MCF 10A (cell line): Measurements from ENCODE around the gene ISG20L2. TPM values are rescaled to one million over a fixed set of nuclear protein-coding genes. Genes with fewer than 3 reads are reported as not detected.

Experiments used
- BruUV-seq: library from RNA; stranded (reverse); fragments of 400-500 nt; replicated peaks from 2 replicates; lab custom pipeline; 2021; lab: Mats Ljungman, UMichigan
- CTCF ChIA-PET: fragments of 300-600 bp; sonication (Branson Sonifier 250); formaldehyde crosslinking; extraction: SDS; loops from one replicate; lab custom pipeline; 2021; ENCODE audit warnings: antibody characterized with exemption, inconsistent platforms; lab: Yijun Ruan, JAX
- POLR2A ChIA-PET: fragments of 300-600, 350-650 bp; sonication (Branson Sonifier 250); formaldehyde crosslinking; extraction: SDS; loops from one replicate; lab custom pipeline; 2020; ENCODE audit warnings: antibody characterized with exemption, inconsistent platforms; lab: Yijun Ruan, JAX
- DNase-seq: peaks from one replicate; pipeline ENCODE4 v3.0.0-alpha.2; 2018; ENCODE audit not compliant: unreplicated experiment
- H3K27ac Mint-ChIP-seq: one replicate; pipeline ENCODE4 v1.8.0; 2022; ENCODE audit warnings: mild to moderate bottlenecking, low read depth, mixed read lengths; ENCODE audit not compliant: unreplicated experiment
- H3K27me3 Mint-ChIP-seq: one replicate; pipeline ENCODE4 v1.8.0; 2022; ENCODE audit warnings: mixed read lengths; ENCODE audit not compliant: insufficient read depth, unreplicated experiment
- H3K36me3 Mint-ChIP-seq: one replicate; pipeline ENCODE4 v1.8.0; 2022; ENCODE audit warnings: mild to moderate bottlenecking, moderate library complexity, mixed read lengths; ENCODE audit not compliant: insufficient read depth, unreplicated experiment
- H3K4me1 Mint-ChIP-seq: one replicate; pipeline ENCODE4 v1.8.0; 2022; ENCODE audit warnings: mixed read lengths; ENCODE audit not compliant: insufficient read depth, unreplicated experiment
- H3K4me3 Mint-ChIP-seq: one replicate; pipeline ENCODE4 v1.8.0; 2022; ENCODE audit warnings: mild to moderate bottlenecking, moderate library complexity, mixed read lengths; ENCODE audit not compliant: unreplicated experiment
- H3K9me3 Mint-ChIP-seq: one replicate; pipeline ENCODE4 v1.8.0; 2022; ENCODE audit warnings: mixed read lengths; ENCODE audit not compliant: unreplicated experiment
- intact Hi-C: fragments of 100-400 bp; cut with micrococcal nuclease; formaldehyde crosslinking; loops from 2 replicates; pipeline ENCODE4 v1.14.1; 2022
- total RNA-seq: library from RNA; stranded (reverse); gene quantifications from 2 replicates; pipeline ENCODE4 v1.2.3, GENCODE V29; 2022
- TF ChIP-seq, protein P1 (sequence below): fragments of 200-600 bp; IDR thresholded peaks from one replicate; pipeline ENCODE4 v1.8.0; 2022; ENCODE audit warnings: antibody characterized with exemption, mild to moderate bottlenecking; ENCODE audit not compliant: unreplicated experiment

Gene ISG20L2
- total RNA-seq, 1 experiment from 2014 or later = 57.5 TPM

DNA sequence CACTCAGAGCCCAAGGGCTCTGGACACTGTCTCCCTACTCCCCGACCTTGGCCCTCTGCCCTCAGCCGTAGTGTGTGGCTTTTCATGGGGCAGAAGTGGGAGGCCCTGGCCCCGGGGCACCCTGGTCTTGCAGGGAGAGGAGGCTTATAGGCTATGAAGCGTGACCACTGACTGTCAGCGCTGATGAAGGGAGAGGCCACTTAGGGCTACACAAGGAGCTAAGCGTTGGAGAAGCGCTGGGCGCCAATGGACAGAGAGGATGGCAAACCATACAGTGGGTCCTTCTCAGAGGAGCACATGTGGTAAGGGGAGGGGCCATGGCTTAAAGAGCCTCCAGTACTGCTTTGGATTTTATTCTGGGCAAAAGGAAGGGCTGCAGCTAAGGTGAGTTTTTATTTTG, 31.1 kb downstream of the ISG20L2 start:
- Mint-ChIP-seq H3K4me1 (peaks cover 17% of the 10 kb centered on the region), H3K27ac (no peak overlapping the region)
- intact Hi-C loops = no loop called here

GRCh38 chr1:156696755-156697154, 31.8 kb downstream of the ISG20L2 start:
- intact Hi-C loops = no loop called here
- Mint-ChIP-seq H3K9me3 (no peaks in the 10 kb centered on the region), H3K27me3 (peaks cover 36% of the 10 kb centered on the region), H3K4me1 (peaks cover 24% of the 10 kb centered on the region), H3K27ac (no peak overlapping the region), H3K4me3 (no peak overlapping the region), H3K36me3 (peaks cover 6% of the 10 kb centered on the region)
- POLR2A ChIA-PET = no interaction called here
- no peak for DNase-seq
- CTCF ChIA-PET = interaction anchor here (0.5 to 47.2 kb wide), 6 partner anchors 1 to 1314 kb away, joined by 3 to 2415 read pairs (median 4); partner anchors contain the start of genes CRABP2, ISG20L2, METTL25B and NES
- no TSS peak for BruUV-seq
- TF ChIP-seq, protein P1, sequence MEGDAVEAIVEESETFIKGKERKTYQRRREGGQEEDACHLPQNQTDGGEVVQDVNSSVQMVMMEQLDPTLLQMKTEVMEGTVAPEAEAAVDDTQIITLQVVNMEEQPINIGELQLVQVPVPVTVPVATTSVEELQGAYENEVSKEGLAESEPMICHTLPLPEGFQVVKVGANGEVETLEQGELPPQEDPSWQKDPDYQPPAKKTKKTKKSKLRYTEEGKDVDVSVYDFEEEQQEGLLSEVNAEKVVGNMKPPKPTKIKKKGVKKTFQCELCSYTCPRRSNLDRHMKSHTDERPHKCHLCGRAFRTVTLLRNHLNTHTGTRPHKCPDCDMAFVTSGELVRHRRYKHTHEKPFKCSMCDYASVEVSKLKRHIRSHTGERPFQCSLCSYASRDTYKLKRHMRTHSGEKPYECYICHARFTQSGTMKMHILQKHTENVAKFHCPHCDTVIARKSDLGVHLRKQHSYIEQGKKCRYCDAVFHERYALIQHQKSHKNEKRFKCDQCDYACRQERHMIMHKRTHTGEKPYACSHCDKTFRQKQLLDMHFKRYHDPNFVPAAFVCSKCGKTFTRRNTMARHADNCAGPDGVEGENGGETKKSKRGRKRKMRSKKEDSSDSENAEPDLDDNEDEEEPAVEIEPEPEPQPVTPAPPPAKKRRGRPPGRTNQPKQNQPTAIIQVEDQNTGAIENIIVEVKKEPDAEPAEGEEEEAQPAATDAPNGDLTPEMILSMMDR = no peak

More for the DNA sequence above, 31.1 kb downstream of the ISG20L2 start:
- TF ChIP-seq, protein P1 = no peak
- DNase-seq = no peak
- ChIA-PET CTCF (interaction anchor here (0.6 to 47.2 kb wide), 4 partner anchors 2 to 385 kb away, joined by 3 to 2415 read pairs (median 1210); partner anchors contain the start of genes CRABP2, ISG20L2, METTL25B and NES), POLR2A (no interaction called here)
- no peaks in the 10 kb centered on the region for H3K9me3 Mint-ChIP-seq
- BruUV-seq = no TSS peak
- peaks cover 6% of the 10 kb centered on the region for H3K36me3 Mint-ChIP-seq
- H3K4me3 Mint-ChIP-seq = no peak overlapping the region
- peaks cover 29% of the 10 kb centered on the region for H3K27me3 Mint-ChIP-seq

- TF ChIP-seq, protein P1 = no peak
- Mint-ChIP-seq H3K9me3 (no peaks in the 10 kb centered on the region), H3K4me3 (no peak overlapping the region), H3K4me1 (peaks cover 22% of the 10 kb centered on the region), H3K27ac (no peak overlapping the region), H3K36me3 (peaks cover 3% of the 10 kb centered on the region), H3K27me3 (peaks cover 46% of the 10 kb centered on the region)
- CTCF ChIA-PET = interaction anchor here (0.6 to 47.2 kb wide), 4 partner anchors 1 to 67 kb away, joined by 3 to 2415 read pairs (median 1216); partner anchors contain the start of genes CRABP2, ISG20L2, METTL25B and NES
- no TSS peak for BruUV-seq
- no peak for DNase-seq
- POLR2A ChIA-PET = interaction anchor here (0.6 to 2.1 kb wide), 2 partner anchors 34 to 42 kb away, joined by 5 to 6 read pairs; partner anchors contain the start of genes ISG20L2 and METTL25B
- intact Hi-C loops = no loop called here
Measured at GRCh38 chr1:156694690-156694962, 33.9 kb downstream of the ISG20L2 start.

GRCh38 chr1:156693848-156694689, 34.5 kb downstream of the ISG20L2 start:
- POLR2A ChIA-PET = interaction anchor here (0.6 to 2.1 kb wide), 4 partner anchors 34 to 192 kb away, joined by 3 to 6 read pairs (median 4); partner anchors contain the start of genes ISG20L2 and METTL25B
- DNase-seq = no peak
- H3K27me3 Mint-ChIP-seq = peaks cover 51% of the 10 kb centered on the region
- TF ChIP-seq, protein P1 = no peak
- BruUV-seq = no TSS peak
- H3K27ac Mint-ChIP-seq = peak overlapping the region; percentile 50
- H3K9me3 Mint-ChIP-seq = no peaks in the 10 kb centered on the region
- intact Hi-C loops = no loop called here
- no peak overlapping the region for H3K4me3 Mint-ChIP-seq
- peaks cover 26% of the 10 kb centered on the region for H3K4me1 Mint-ChIP-seq
- no peaks in the 10 kb centered on the region for H3K36me3 Mint-ChIP-seq
- CTCF ChIA-PET = interaction anchor here (0.5 to 47.2 kb wide), 7 partner anchors 1 to 166 kb away, joined by 3 to 2415 read pairs (median 3); partner anchors contain the start of genes CRABP2, ISG20L2, METTL25B and NES
